ENCODE measurements around the gene HERPUD2. TPM values are rescaled to one million over a fixed set of nuclear protein-coding genes. Genes with fewer than 3 reads are reported as not detected.
"Not testable (repeated sequence)": the region's sequence is repeated elsewhere in the genome, so short reads cannot be mapped to it uniquely, and the experiment has no call there.

HERPUD2 gene
- polyA plus RNA-seq, 1 of the 3 experiments (the other 2 are of a cell fraction) = 39.2 TPM

DNA sequence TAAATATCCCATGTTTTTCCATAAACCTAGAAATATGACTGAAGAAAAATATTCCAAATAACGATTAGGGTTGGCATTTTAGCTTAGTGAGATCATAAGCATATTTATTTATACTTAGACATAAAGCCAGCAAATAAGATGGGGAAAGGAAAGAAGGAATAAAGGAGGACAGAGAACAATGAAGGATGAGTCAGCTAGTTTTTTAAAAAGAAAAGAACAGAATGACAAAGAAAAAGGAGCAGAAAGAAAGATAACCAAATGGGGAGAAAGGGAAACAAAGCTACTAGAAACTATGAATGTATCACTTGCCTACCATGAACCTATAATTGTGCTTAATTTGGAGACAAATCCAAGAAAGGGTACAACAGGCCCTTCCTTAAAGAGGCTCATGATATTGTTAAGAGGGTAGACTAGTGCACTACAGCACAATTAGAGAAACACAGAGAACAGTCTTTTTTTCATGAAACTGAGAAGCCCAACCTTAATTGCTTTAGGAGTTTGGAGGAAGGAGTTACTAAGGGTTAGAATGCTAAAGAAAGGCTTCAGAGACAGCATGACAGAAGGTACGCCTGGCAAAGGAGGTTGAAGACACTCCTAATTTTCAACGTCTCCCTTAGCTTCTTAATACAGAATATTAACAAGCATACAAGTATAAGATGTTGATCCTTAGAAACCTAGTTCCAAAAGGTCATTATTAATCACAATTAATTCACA, 23.9 kb downstream of the HERPUD2 start:
- TF ChIP-seq USF2 (IDR thresholded peaks at IDR 0.05; ENCODE audit: borderline replicate concordance, low read depth, low read length) (no peak), RXRA (IDR thresholded peaks at IDR 0.05; ENCODE audit: borderline replicate concordance, low read depth) (no peak), CHD2 (IDR thresholded peaks at IDR 0.05; ENCODE audit: low read length, partially characterized antibody) (no peak), MXI1 (IDR thresholded peaks at IDR 0.05; ENCODE audit: low read depth, low read length) (no peak)
- TF ChIP-seq, protein P1, sequence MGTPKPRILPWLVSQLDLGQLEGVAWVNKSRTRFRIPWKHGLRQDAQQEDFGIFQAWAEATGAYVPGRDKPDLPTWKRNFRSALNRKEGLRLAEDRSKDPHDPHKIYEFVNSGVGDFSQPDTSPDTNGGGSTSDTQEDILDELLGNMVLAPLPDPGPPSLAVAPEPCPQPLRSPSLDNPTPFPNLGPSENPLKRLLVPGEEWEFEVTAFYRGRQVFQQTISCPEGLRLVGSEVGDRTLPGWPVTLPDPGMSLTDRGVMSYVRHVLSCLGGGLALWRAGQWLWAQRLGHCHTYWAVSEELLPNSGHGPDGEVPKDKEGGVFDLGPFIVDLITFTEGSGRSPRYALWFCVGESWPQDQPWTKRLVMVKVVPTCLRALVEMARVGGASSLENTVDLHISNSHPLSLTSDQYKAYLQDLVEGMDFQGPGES (IDR thresholded peaks at IDR 0.05; ENCODE audit: low read depth, low read length) = no peak
- CTCF ChIA-PET = interaction anchor here (0.9 to 2.4 kb wide), 3 partner anchors 16 to 246 kb away, joined by 3 to 15 read pairs (median 7); no protein-coding TSS in a partner anchor
- Histone ChIP-seq H3K36me3 (replicated peaks in 1 of 2; ENCODE audit: control insufficient read depth in 1 of 2, insufficient read depth in 2 of 2, low read length in 1 of 2) (peaks cover 60 to 61% of the 10 kb centered on the region in 2 experiments), H3F3A (replicated peaks; ENCODE audit: insufficient read depth) (no peaks in the 10 kb centered on the region), H3K4me2 (no peak overlapping the region), H3K9me2 (no peaks in the 10 kb centered on the region), H2AFZ (ENCODE audit: low read depth) (no peak overlapping the region), H3K9me3 (no peaks in the 10 kb centered on the region), H3K4me3 (ENCODE audit: low read depth in 2 of 2, low read length in 1 of 2) (no peak overlapping the region), H3K4me1 (ENCODE audit: control insufficient read depth in 1 of 2, insufficient read depth in 2 of 2, low read depth in 1 of 2, low read length in 1 of 2) (peaks cover 0 to 16% of the 10 kb centered on the region in 2 experiments; a peak in 2 of 4 replicates), H3K27ac (ENCODE audit: low read depth in 2 of 2, low read length in 1 of 2) (no peak overlapping the region), H4K20me1 (ENCODE audit: insufficient read depth) (peaks cover 25% of the 10 kb centered on the region), H3K79me2 (ENCODE audit: insufficient read depth) (peaks cover 82% of the 10 kb centered on the region), H3K27me3 (ENCODE audit: insufficient read depth) (no peaks in the 10 kb centered on the region), H3K9ac (no peak overlapping the region)
- DNase-seq = no peak
- POLR2A ChIA-PET = interaction anchor here (0.8 kb wide), 1 partner anchor 23 kb away, joined by 4 read pairs; no protein-coding TSS in a partner anchor
- WGBS (ENCODE audit: low lambda C conversion rate) = 90% methylated on average over 3 of the region's 3 CpGs

DNA sequence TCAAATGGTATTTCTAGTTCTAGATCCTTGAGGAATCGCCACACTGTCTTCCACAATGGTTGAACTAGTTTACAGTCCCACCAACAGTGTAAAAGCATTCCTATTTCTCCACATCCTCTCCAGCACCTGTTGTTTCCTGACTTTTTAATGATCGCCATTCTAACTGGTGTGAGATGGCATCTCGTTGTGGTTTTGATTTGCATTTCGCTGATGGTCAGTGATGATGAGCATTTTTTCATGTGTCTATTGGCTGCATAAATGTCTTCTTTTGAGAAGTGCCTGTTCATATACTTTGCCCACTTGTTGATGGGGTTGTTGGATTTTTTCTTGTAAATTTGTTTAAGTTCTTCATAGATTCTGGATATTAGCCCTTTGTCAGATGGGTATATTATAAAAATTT, 34.5 kb downstream of the HERPUD2 start:
- Histone ChIP-seq H3K36me3 (replicated peaks in 1 of 2; ENCODE audit: control insufficient read depth in 1 of 2, insufficient read depth in 2 of 2, low read length in 1 of 2) (peaks cover 5 to 50% of the 10 kb centered on the region in 2 experiments), H3F3A (replicated peaks; ENCODE audit: insufficient read depth) (peaks cover 15% of the 10 kb centered on the region), H3K79me2 (ENCODE audit: insufficient read depth) (peaks cover 26% of the 10 kb centered on the region)
- H3K4me3 ChIP-seq (ENCODE audit: low read depth in 2 of 2, low read length in 1 of 2); H3K4me1 ChIP-seq (ENCODE audit: control insufficient read depth in 1 of 2, insufficient read depth in 2 of 2, low read depth in 1 of 2, low read length in 1 of 2); H3K27me3 ChIP-seq (ENCODE audit: insufficient read depth); DNase-seq; H3K9me3 ChIP-seq; POLR2A ChIA-PET; H2AFZ ChIP-seq (ENCODE audit: low read depth); H3K9me2 ChIP-seq; H3K9ac ChIP-seq; H3K27ac ChIP-seq (ENCODE audit: low read depth in 2 of 2, low read length in 1 of 2); H4K20me1 ChIP-seq (ENCODE audit: insufficient read depth); H3K4me2 ChIP-seq: not testable (repeated sequence)
- CTCF ChIA-PET = interaction anchor here (2.0 kb wide), 1 partner anchor 36 kb away, joined by 7 read pairs; no protein-coding TSS in a partner anchor
- 95% methylated on average over 4 of the region's 4 CpGs for WGBS (ENCODE audit: low lambda C conversion rate)

DNA sequence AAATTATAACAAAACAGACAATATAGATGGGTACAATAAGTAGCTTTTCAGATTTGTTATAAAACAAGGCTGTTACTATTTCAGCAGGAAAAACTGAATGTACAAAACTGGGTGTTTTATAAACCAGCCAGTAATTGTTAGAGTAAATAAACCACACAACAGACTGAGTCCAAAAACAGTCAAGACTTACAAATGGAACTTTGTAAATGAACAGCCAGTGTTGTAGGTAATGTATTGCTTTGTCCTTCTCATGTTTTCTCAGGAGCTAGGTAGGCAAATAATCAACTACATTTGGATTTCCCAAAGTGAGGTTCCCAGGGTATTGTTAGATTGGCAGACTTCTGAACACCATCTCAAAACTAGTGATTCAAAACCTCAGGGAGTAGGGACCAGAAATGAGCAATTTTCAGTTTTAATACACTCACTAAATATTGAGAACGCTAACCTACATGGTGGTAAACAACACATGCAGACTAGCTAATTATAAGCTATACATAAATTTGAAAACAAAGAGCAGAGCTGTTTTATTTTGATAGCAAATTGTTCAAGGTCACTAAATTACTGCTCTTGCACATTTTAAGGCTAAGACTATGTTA, 36.2 kb downstream of the HERPUD2 start:
- no peaks in the 10 kb centered on the region for H4K20me1 ChIP-seq (ENCODE audit: insufficient read depth)
- no peaks in the 10 kb centered on the region for H3K27me3 ChIP-seq (ENCODE audit: insufficient read depth)
- POLR2A ChIA-PET = no interaction called here
- no peaks in the 10 kb centered on the region for H3K9me2 ChIP-seq
- no peak overlapping the region for H3K4me3 ChIP-seq (ENCODE audit: low read depth in 2 of 2, low read length in 1 of 2)
- CTCF ChIA-PET = no interaction called here
- H3K9ac ChIP-seq = no peak overlapping the region
- no peak for DNase-seq
- H3F3A ChIP-seq (replicated peaks; ENCODE audit: insufficient read depth) = peaks cover 15% of the 10 kb centered on the region
- no peak overlapping the region for H3K27ac ChIP-seq (ENCODE audit: low read depth in 2 of 2, low read length in 1 of 2)
- H3K4me1 ChIP-seq (ENCODE audit: control insufficient read depth in 1 of 2, insufficient read depth in 2 of 2, low read depth in 1 of 2, low read length in 1 of 2) = no peaks in the 10 kb centered on the region
- no peaks in the 10 kb centered on the region for H3K9me3 ChIP-seq
- H3K4me2 ChIP-seq = no peak overlapping the region
- WGBS (ENCODE audit: low lambda C conversion rate) = 97% methylated on average over 1 of the region's 1 CpG
- peaks cover 44% of the 10 kb centered on the region for H3K79me2 ChIP-seq (ENCODE audit: insufficient read depth)
- no peak for TF ChIP-seq GATA2 (CRISPR knock-in tag; IDR thresholded peaks at IDR 0.05)
- peaks cover 0 to 46% of the 10 kb centered on the region in 2 experiments for H3K36me3 ChIP-seq (replicated peaks in 1 of 2; ENCODE audit: control insufficient read depth in 1 of 2, insufficient read depth in 2 of 2, low read length in 1 of 2)
- H2AFZ ChIP-seq (ENCODE audit: low read depth) = no peak overlapping the region
